MM.1S (cell line): ENCODE results near the gene ERAL1.

ENCODE experiments used
- EZH2 ChIP-seq: fragments of 300-600 bp; sonication (generic); optimal IDR thresholded peaks from 2 replicates; pipeline ENCODE3; 2017; ENCODE audit warnings: low read depth, mild to moderate bottlenecking, antibody characterized with exemption, low read length, mixed read lengths
- EZH2phosphoT487 ChIP-seq: fragments of 300-600 bp; sonication (generic); IDR thresholded peaks from 2 replicates; pipeline ENCODE4 v1.6.1; 2018; ENCODE audit warnings: antibody characterized with exemption, low read length
- TF ChIP-seq, protein P1 (sequence below): fragments of 300-600 bp; sonication (generic); IDR thresholded peaks from 2 replicates; pipeline ENCODE4 v1.5.1; 2016; ENCODE audit warnings: antibody characterized with exemption, low read length, mixed read lengths

DNA sequence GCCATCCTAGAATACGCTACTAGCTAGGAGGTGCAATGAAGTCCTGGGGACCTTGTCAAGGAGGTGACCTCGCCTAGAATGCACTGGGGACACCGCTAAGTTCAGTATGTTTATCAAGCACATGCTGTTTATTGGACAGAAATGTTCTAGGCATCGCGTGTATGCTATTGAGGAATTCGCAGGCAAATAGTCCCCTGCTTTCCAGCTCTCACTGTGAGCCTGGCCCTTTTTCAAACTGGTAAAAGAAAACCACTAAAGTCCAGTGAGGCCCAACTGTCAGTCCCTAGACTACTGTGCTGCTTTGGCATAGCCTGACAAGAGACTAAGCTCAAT is 11.0 kb upstream of the ERAL1 start:
- TF ChIP-seq, protein P1, sequence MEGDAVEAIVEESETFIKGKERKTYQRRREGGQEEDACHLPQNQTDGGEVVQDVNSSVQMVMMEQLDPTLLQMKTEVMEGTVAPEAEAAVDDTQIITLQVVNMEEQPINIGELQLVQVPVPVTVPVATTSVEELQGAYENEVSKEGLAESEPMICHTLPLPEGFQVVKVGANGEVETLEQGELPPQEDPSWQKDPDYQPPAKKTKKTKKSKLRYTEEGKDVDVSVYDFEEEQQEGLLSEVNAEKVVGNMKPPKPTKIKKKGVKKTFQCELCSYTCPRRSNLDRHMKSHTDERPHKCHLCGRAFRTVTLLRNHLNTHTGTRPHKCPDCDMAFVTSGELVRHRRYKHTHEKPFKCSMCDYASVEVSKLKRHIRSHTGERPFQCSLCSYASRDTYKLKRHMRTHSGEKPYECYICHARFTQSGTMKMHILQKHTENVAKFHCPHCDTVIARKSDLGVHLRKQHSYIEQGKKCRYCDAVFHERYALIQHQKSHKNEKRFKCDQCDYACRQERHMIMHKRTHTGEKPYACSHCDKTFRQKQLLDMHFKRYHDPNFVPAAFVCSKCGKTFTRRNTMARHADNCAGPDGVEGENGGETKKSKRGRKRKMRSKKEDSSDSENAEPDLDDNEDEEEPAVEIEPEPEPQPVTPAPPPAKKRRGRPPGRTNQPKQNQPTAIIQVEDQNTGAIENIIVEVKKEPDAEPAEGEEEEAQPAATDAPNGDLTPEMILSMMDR = no peak
- TF ChIP-seq EZH2phosphoT487 = no peak
- no peak for TF ChIP-seq EZH2
